ENCODE measurements around the gene ADAM15.

ADAM15 gene

DNA sequence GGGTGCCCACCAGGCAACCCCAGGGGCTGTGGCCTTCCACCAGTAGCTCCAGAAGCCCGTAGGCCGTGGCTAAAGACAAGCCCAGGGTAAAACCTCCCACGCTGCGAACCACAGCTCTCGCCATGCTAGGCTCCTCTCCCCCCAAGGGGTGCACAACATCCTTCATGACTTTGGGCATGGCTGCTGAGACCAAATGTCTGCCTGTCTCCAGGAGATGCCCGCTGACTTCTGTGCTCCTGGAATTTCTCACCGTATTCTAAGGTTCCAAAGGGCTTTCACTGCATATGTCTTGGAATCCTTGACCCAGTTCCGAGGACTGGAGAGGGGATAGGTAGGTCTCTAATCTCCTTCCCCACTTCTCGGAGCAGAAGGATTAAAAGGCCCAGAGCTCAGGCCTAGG is 17.6 kb upstream of the ADAM15 start, which contains the start of the genes DCST1 and DCST2:
TSS of gene DCST1 (plus strand) at position 301 of the 400 bp plus-strand sequence. CDS start 213 bp downstream, outside the sequence.
TSS of gene DCST2 (minus strand) at position 258 of the 400 bp plus-strand sequence. CDS start at position 178, 80 bp downstream.
- DNase-seq (ENCODE audit: low spot score), result no peak
- no peak within 1 kb of the TSS for H3K27ac ChIP-seq
- H3K4me3 ChIP-seq, result no peak within 1 kb of the TSS
- TF ChIP-seq CTCF (IDR thresholded peaks at IDR 0.05), result no peak

DNA sequence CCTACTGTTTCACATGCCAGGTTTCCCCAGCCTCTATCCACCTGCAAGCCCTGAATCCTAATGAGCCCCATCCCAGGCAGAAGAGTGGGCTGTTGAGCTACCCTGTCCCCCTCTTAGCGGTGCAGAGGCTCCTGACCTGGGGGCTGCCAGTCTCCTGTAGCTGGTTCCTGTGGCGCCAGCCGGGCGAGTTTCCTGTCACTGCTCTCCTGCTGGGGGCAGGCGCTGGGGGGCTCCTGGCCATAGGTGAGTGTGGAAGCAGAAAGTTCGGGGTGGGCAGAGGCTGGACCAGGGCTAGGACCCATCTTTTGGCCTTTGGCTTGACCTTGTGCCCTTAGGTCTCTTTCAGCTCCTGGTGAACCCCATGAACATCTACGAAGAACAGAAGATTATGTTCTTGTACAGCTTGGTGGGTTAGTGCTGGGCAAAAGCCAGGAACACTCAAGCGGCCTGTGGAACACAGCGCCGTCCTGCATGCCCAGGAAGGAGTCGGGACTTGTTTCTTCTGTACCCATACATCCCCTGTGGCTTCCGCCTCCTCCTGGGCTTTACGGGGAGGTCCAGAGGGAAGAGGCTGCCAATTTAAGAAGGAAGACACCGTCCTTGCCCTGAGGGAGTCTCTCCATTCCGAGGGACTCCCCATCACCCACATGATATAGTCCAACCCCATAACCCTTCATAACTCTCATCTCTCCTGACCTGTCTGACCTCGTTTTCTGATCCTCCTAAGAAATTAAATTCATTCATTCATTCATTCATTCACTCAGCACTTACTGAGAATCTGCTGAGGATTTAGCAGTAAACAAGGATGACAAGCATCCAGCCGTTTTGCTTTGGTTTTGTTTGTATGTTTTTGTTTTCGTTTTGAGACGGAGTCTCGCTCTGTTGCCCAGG is 16.6 kb upstream of the ADAM15 start:
- TF ChIP-seq CTCF (IDR thresholded peaks at IDR 0.05), result no peak
- H3K27ac ChIP-seq, result no peak overlapping the region

DNA sequence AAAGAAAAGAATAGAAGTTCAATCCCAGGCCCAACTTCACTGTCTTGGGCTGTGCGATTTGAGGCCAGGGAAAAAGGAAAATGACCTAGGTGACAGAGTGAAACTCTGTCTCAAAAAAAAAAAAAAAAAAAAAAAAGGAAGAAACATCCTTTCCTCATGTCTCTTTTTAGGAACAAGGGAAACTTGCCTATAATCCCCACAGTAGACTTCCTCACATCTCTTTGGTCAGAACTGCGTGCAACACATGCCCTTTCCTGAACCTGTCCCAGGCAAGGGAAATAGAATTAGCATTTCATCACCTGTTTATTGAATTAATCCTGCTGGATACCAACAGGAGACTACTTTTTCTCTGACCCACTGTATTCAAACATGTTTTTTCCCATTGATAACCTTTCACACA is 15.2 kb upstream of the ADAM15 start:
- no peak for DNase-seq (ENCODE audit: low spot score)
- TF ChIP-seq CTCF (IDR thresholded peaks at IDR 0.05), result no peak
- Histone ChIP-seq H3K27ac (no peak overlapping the region), H3K4me3 (no peak overlapping the region)

More for the DNA sequence above, 16.6 kb upstream of the ADAM15 start:
- H3K4me3 ChIP-seq, result no peak overlapping the region
- DNase-seq (ENCODE audit: low spot score), result no peak

GRCh38 chr1:155037043-155037442 is 14.1 kb upstream of the ADAM15 start:
- TF ChIP-seq CTCF (IDR thresholded peaks at IDR 0.05), result no peak
- no peak overlapping the region for H3K4me3 ChIP-seq
- H3K27ac ChIP-seq, result no peak overlapping the region
- DNase-seq (ENCODE audit: low spot score), result no peak

DNA sequence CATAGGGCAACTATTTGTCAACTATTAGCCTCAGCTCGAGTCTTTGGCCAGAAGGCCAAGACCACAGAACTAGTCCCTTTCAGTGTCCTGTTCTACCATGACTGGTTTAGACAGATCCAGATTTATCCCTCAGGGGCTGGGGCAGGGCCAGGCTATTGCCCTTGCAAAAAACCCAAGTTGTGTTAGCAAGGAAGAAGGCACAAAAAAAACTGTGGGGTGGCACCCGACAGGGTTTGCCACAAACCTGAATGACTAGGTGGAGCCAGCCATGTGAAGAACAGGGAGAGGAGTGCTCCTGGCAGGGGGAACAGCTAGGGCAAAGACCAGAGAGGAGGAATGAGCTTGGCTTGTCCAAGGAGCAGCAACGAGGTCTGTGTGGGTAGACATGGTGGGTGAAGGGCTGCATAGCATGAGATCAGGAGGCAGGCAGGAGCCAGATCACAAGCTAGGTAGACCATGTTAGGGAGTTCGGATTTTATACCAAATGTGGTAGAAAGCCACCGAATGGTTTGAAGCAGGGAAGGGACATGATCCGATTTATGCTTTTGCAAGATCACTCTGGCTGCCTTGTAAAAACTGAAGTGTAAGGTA is 13.2 kb upstream of the ADAM15 start:
- no peak for DNase-seq (ENCODE audit: low spot score)
- TF ChIP-seq CTCF (IDR thresholded peaks at IDR 0.05), result no peak
- H3K27ac ChIP-seq, result no peak overlapping the region
- no peak overlapping the region for H3K4me3 ChIP-seq

DNA sequence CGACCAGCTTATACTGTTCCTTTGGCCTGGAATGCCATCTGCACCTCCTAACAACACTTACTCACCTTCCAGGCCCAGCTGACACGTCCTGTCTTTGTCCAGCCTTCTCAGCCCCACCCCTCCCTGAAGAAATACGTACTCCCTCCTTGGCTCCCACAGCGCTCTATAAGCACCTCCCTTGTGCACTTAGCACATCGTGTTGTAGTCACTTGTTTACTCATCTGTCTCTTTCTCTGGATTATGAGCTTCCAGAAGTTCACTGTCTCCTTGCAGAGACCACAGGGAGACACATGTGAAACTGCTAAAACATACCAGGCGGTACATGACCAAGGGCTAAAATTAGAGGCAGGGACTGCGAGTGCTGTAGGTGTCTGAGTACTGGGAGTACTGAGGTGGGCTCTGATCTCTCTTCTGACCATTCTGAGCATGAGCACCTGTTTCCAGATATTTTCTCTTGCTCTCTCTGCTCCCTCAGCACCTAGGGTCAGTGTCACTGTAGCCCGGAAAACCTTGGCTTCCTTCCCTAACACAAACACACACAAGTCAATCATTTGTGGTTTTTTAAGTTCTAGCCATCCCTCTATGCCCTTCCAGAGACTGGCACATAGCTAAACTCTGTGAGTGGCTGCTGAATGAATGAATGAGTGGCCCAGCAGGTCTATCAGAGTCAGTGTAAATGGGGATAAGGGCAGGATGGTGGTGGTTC is 12.4 kb upstream of the ADAM15 start:
- no peak overlapping the region for H3K4me3 ChIP-seq
- no peak for TF ChIP-seq CTCF (IDR thresholded peaks at IDR 0.05)
- DNase-seq (ENCODE audit: low spot score), result no peak
- H3K27ac ChIP-seq, result no peak overlapping the region

All from coronary artery (tissue), 2 donors.